HG03139 (cell line): ENCODE results near the gene FMN2.

Experiments
- ATAC-seq: cut with Tn5 transposase; IDR thresholded peaks from one replicate; pipeline ENCODE4 v1.9.1; 2021; ENCODE audit not compliant: unreplicated experiment

The FMN2 gene

DNA sequence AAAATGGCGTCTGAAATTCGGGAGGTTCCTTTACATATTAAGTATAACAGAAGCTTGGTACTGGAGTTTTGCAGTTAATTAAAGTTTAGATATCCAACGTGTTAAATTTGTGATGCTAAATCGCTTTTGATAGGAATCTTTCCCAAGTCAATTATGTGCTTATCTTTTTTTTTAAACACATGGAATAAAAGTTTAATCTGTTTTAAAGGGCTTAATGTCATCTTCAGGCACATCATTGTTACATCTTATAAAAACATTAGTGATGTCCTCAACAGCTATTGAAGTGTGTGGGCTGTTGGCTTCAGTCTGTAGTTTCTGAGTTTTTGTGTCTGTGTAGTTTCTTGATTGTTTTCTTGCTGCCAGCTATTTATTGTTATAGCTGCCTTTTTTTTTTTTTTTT lies 5.3 kb downstream of the FMN2 start:
- no peak for ATAC-seq

DNA sequence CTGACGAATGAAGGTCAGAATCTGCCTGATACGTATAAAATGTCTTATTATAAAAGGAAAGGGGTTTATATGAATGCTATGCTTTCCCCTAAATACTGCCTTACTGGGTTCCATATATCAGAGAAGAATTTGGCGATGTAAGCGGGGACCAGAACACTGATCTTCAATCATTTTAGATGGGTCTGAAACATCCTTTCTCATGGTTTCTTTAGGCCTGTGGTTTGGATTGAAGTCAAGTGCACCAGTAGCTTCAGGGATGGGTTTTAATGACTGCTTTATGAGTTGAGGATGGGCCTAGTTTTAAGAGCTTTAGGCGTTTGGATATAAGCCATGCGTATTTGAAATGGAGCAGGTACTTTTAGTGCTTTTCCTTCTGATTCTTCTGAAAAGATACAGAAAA lies 6.9 kb downstream of the FMN2 start:
- ATAC-seq: no peak

DNA sequence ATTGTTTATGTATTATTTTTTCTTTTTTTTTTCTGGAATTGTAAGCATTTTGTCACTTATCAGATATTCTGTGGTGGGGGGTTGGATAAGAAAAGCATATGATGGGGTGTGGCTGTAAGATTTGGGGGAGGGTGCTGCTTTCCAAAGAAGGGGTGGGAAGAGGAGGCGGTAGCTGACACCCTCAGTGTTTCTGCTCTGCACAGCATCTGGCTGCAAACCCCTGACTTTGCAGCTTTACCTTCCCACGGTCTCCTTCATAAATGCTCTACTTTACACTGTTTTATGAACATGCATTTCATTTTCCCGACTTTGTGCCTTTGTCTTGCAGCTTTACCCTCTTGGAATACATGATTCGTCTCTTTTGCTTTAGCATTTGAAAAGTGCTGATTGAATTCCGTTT lies 7.6 kb downstream of the FMN2 start:
- no peak for ATAC-seq

DNA sequence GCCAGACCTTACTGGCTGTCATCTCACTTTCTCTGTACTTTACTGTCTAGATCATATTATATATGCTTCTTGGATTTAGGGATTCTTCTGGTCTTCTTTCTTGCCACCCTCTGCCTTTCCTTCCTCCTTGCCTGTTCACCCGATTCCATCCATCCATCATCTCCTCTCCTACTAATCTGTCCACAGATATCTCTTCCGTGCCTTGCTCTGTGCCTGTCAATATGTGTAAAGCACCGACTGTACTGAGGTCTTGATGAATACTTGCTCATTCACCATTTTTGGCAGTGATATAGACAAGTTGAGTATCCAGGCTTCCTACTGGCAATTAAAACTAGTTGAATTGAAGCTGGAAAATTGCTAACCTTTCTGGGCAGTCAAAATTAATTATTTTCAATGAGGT lies 8.1 kb downstream of the FMN2 start:
- ATAC-seq: no peak

DNA sequence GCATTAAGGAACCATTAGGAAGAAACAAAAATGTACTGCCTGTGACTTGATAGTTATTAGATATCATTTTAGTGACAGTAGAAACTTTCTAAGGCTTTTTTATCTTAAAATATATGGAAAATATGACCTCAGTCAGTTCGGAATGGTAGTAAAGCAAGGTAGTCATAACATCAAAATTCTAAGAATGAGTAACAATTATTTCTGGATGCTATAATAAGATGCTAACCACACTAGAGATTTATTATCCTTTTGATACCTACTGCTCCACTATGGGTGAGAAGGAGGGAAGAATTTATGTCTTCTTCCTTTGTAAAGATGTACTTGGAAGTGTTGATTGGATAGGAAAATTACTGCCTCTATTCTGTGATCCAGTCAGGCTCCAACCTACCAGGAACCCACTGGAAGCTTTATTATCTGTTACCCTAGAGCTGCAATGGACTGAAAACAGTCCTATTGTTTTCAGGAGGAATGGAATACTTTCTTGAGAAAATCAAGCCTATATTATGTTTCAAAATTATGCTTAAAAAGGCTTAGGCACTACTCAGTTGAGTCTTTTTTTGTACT lies 8.8 kb downstream of the FMN2 start:
- ATAC-seq: no peak

DNA sequence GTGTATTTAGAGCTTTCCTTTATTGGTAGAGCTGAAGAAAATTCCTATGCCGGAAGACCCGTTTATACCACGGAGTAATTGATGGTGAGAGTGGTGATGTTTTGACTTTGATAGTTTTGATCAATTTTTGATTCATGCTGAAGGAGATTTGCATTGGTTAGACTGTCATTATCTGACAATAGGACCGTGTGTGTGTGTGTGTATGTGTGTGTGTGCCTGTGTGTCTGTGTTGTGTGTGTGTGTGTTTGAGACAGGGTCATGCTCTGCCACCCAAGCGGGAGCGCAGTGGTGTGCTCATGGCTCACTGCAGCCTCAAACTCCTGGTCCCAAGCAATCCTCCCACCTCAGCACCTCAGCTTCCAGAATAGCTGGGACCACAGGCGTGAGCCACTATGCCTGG lies 9.6 kb downstream of the FMN2 start:
- no peak for ATAC-seq

DNA sequence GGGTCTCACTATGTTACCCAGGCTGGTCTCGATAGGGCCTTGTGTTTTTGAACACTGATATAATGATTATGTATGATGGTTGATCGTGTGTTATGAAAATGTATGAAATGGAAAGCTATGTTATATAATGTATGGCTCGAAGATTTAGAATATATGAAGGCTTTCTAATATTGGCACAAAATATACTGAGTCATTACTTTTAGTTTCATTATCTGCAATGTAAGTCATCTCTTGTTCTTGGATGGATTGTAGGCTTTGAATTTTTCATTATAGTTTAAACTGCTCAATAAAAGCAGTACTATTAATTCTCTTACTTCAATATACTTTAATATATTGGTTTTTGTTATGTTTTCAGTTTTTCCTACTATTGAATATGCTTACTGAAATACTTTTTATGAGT lies 10.1 kb downstream of the FMN2 start:
- ATAC-seq: no peak

DNA sequence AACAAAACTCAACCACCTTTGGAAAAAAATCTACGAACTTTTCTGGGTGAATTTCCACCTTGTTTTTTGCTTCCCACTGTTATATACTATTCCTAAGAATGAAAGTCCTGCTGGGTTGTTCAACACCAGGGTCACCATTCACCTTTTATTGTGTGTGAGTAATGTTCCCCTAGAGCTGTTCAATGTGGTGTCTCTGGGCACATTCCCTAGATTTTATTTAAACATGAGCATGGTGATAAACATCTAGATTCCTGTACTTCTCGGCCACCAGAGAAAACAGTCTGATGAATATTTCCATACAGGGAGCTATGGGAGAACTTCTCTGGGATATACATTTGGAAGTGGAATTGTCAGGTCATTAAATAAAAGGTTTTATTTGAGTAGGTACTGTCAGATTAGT lies 13.0 kb downstream of the FMN2 start:
- ATAC-seq: no peak

DNA sequence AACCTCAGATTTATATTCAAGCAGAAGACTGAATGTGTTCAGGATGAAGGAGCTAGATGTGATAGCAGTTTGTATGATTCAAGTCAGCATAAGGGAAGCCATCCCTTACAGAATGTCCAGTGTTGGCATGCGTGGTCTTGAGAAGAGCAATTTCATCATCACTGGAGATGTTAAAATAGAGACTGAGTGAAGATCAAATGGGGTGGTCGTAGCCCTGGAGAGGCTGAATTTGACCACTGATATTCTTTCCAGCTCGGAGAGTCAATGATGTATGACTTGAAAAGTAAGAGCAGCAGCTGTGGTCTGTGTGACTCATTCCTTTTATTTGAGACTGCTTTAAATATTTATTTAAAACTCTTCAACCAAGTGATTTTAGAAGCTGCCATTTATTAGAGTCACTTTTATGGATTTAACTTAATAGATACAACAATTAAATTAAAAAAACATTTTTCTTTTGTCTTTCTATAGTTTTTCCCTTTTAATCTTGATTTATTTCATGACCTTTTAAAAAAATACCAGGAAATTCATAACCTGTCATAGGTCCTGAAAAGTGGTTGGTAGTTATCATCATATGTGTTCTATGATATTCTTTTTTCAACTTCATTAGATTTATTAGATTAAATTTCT lies 15.5 kb downstream of the FMN2 start:
- ATAC-seq: no peak

DNA sequence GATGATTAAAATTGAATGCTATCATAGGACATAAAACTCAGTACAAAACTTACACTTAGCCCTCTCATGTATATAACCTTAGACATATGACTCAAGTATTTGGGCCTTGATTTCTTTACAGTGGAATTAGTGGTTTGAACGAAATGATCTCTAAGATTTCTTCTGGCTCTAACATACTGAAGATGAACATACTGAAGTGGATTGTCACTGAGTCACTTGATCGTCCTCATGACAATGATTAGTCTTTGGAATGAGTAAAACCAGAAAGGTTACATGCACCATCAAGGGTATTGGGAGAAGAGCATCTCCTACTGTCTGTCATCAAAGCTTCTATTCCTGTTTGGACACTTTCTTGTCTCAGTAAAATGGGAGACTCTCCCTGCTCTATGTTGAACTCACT lies 17.4 kb downstream of the FMN2 start:
- no peak for ATAC-seq

DNA sequence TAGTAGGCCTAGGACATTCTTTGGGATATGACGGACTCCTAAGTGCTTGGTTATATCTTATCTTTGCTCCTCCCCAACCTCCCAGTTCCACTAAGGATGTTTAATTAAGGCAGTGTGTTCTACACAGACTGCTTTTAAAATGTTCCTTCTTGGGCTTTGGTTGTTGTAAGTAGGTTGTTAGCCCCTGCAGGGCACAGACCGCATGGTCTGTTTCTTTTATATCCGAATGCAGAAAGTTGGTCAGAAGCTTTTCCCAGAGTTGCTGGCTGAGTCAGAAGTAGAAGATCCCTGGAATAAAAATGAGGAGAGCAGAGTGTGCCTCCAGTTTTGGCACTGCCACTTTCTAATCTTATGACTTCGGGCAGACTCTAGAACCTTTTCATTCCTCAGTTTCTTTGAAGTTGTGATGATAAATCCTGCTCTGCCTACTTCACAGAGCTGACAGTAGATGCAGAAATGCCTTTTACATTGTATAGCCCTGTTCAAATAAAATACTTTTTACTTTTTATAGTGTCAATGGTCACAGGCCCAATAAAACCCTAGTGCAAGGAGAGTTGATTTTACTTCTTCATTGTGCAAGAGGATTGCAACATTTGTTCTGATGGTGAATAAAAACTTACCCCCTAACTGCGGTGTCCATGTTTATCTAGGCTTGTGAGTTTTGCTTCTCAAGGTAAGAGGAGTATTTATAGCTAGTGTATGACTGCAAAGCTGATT lies 18.4 kb downstream of the FMN2 start:
- ATAC-seq: no peak

DNA sequence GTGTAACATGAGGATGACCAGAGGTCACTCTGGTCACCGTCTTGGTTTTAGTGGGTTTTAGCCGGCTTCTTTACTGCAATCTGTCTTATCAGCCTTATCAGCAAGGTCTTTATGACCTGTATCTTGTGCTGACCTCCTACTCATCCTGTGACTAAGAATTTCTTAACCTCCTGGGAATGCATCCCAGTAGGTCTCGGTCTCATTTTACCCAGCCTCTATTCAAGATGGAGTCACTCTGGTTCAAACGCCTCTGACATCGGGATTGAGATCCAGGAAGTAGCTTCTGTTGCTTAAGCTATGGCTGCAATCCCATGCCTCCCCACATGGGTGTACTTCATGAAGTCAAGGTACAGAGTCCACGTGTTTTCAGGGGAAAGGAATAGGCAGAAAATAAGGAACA lies 19.9 kb downstream of the FMN2 start:
- ATAC-seq: no peak

DNA sequence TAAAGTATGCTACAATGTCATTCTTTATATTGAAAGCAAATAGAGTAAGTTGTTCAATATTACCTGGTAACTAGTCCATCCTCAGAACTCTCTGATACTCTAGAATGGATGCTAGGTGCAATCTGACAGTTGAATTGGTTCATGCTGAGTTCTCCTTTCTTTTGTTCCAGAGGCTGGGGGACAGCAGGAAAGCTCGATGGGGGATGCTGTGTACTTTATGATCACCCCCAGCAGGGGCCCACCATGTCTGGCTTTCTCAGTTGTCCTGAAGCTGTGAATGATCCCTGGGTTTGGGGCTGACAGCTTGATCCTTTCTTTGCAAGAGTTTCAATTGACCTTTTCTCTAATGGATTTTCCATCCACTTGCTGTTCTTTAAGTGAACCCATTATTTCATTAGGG lies 22.5 kb downstream of the FMN2 start:
- ATAC-seq: no peak

DNA sequence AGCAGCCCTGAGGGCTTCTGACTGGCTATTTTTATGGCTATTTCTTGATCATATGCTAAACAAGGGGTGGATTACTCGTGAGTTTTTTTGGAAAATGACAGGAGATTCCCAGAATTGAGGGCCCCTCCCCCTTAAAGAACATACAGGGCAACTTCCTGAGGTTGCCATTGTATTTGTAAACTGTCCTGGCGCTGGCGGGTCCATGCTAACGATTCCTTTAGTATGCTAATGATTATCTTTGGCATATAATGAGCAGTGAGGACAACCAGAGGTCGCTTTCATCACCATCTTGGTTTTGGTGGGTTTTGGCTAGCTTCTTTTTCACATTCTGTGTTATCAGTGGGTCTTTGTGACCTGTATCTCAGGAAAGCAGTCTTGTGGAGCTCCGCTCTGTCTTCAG lies 24.1 kb downstream of the FMN2 start:
- no peak for ATAC-seq

DNA sequence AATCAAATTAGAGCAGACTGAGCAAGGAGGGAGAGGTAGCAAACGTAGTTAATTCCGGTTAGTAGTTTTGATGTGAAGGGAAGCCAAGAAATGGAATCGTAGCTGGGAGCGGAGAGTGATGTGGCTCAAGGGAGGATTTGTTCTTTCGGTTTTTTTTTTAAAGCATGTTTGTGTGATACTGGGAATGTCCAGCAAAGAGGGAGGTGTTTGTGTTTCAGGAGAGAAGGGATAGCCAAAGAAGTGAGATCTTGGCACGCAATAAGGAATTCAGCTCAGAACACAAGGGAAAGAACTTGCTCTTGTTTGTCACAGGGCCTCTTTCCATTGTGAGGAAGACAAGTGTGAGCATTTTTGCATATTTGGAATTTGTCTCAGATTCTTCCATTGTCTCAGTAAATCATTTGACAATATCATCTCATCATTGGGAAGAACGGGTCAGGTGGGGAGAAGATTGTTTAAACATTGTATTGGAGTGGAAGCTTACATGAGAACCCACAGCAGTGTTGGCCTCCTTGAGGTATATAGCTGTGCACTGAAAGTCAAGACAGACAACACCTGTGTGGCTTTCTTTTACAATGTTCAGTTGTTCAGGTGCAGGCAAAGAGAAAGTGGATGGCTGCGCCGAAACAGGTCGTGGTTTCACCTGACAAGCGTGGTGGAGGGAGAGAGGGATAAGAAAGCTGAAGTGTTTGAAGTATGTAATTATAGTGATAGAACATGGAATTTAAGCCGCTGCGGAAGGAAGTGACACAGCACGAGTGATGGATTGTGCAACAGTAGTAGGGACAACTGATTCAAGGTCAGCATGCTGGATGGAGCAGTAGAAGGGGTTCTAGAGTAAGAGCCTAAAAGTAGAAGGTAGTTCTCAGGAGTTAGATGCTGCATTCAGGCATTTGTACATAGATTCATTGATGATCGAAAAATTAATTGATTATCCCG lies 25.4 kb downstream of the FMN2 start:
- ATAC-seq: no peak

DNA sequence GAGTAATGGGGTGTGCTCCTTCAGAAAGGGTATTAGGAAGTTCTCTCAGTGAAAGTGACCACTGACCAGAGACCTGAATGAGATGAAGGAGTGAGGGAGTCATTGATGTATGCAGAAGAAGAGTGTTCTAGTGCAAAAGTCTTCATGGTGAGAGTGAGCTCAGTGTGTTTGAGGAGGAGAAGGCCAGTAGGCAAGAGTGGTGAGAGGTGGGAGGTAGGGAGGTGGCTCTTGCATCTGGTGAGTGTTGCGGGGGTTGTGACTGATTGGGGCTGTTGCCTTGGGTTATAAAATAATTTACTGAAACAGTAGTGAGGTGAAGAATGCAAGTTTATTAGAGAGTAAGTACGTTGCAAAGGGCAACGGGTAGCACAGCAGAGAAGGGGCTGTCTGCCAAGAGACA lies 26.2 kb downstream of the FMN2 start:
- ATAC-seq: no peak

DNA sequence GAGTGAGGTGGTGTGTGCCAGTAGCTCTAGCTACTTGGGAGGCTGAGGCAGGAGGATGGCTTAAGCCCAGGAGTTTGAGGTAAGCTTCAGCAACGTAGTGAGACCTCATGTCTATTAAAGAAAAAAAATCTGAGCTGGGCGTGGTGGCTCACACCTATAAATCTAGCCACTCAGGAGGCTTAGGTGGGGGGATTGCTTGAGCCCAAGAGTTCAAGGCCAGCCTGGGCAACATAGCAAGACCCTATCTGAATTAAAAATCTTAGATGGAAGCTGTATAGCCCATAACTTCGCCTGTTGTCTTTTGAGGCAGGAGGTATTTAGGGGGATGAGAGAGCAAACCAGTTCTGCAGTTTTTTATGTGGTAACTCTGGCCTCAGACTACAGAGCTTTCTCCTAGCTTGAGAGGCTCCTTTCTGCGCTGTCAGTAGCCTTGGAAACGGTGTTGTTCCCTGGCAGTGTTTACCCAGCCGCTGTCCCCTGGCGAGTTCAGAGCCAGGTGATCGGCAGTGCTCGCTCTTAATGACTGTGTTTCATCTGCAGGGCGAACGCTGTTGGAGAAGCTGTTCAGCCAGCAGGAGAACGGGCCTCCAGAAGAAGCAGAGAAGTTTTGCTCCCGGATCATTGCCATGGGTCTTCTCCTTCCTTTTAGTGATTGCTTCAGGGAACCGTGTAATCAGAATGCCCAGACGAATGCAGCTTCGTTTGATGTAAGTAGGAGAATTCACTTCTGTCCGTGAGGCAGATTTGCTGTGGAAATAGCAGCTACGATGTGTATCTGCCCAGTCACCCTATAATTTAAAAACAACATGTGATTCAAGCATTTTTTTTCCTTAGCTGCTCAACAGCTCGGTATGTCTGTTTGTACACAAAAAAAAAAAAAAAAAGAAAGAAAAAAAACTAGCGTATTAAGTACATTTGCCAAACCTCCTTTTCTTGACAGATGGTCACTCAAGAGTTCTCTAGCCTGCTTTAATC lies 31.2 kb downstream of the FMN2 start:
- ATAC-seq: no peak

DNA sequence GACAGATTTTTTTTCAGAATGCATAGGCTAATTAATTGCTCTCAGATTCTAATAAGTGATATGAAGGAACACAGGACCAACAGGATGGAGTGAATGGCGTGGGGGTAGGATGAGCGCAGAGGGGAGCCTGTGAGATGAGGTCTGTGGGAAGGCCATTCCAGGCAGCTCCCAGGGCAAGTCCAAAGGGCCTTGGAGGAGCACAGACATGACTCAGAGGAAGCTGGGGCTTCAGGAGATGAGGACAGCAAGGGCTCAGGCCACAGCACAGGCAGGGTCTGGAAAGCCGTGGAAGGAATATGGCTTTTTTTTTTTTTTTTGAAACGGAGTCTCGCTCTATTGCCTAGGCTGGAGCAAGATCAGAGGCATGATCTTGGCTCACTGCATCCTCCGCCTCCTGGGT lies 35.1 kb downstream of the FMN2 start:
- no peak for ATAC-seq

DNA sequence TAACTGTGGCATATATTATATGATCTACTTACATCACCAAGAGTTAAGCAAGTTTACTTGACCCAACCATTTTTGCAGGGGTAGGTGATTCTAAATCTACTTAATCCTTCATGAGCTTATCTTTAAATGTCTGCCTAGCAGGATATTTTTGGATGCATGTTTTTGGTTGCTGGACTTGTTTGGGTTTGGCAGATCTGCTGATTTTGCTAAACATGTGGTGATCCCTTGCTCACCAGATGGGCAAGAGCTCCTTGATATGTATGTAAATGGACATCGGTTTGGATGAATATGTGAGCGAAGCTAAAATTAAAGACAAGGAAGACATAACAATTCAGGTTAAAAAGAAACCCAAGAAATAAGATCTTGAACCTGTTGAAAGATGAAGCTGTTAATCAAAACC lies 36.7 kb downstream of the FMN2 start:
- ATAC-seq: no peak

DNA sequence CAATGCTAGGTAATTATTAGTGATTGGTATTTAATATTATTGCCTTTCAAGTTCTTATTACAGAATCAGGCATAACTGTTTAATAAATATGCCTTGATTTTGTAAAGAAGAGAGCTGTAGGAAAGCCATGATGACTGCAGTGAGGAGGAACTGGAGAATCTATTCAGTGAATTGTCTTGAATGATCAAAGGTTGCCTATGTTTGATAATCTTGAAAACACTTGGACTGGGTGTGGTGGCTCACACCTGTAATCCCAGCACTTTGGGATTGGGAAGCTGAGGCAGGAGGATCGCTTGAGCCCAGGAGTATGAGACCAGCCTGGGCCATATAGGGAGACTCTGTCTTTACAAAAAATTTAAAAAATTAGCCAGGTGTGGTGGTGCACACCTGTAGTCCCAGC lies 42.4 kb downstream of the FMN2 start:
- ATAC-seq: no peak

DNA sequence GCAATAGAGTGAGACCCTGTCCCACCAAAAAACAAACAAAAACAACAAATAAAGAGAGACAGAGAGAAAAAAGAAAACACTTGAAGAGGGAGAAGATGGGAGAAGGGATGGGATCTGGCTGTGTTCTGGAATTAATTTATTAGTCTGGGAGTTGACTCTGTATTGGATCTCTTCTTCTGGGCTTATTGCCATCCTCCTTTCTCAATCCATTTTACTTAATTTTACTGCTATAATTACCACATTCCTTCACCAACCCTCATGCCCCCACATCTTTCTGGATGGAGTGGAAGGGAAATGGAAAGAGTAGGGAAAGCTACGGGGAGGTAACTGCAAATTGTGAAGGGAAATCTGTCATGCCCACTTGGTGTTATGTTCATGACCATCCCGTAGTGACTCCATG lies 42.9 kb downstream of the FMN2 start:
- no peak for ATAC-seq
